H1 (cell line): Measurements from ENCODE around the gene VGF. TPM values are rescaled to one million over a fixed set of nuclear protein-coding genes. Genes with fewer than 3 reads are reported as not detected.

Source experiments
- CTCF ChIA-PET: fragments of 300-600 bp; sonication (Branson Sonifier 250); formaldehyde crosslinking; loops from one replicate; lab custom pipeline; 2021; ENCODE audit not compliant: partially characterized antibody; lab: Charles Lee
- POLR2A ChIA-PET: fragments of 300-600 bp; sonication (Branson Sonifier 250); formaldehyde crosslinking; loops from one replicate; lab custom pipeline; 2021; ENCODE audit warnings: inconsistent platforms; ENCODE audit not compliant: partially characterized antibody; lab: Charles Lee
- DNase-seq, 2 experiments: peaks; one replicate each; pipeline versions ENCODE4 v3.0.0 to v3.0.0-alpha.2; 2010 to 2022; ENCODE audit warnings: low spot score in 2 of 2, low read depth in 1 of 2, mixed read lengths in 1 of 2
- FAIRE-seq: peaks from 2 replicates; lab custom pipeline; 2011; peaks lifted over from hg19 to GRCh38; lab: Jason Lieb, UNC
- H2AFZ ChIP-seq: 2 replicates; pipeline ENCODE4 v1.8.1; 2012; ENCODE audit warnings: low read length, inconsistent platforms
- H2AK5ac ChIP-seq: 2 replicates; pipeline ENCODE4 v1.6.1; 2013; ENCODE audit warnings: low read depth, low read length
- H2BK120ac ChIP-seq: replicated peaks from 2 replicates; pipeline ENCODE3; 2013; ENCODE audit warnings: low read depth, low read length, inconsistent platforms
- H2BK12ac ChIP-seq: 2 replicates; pipeline ENCODE4 v1.6.1; 2013; ENCODE audit warnings: low read depth, low read length
- H2BK15ac ChIP-seq: 2 replicates; pipeline ENCODE4 v1.6.1; 2013; ENCODE audit warnings: low read length
- H2BK20ac ChIP-seq: 2 replicates; pipeline ENCODE4 v1.6.1; 2013; ENCODE audit warnings: low read length
- H2BK5ac ChIP-seq: 2 replicates; pipeline ENCODE4 v1.6.1; 2013; ENCODE audit warnings: low read depth, low read length
- H3K14ac ChIP-seq: 2 replicates; pipeline ENCODE4 v1.6.1; 2013; ENCODE audit warnings: inconsistent platforms; ENCODE audit not compliant: insufficient read length
- H3K18ac ChIP-seq: 2 replicates; pipeline ENCODE4 v1.6.1; 2013; ENCODE audit warnings: low read length; ENCODE audit errors: extremely low read depth
- H3K23ac ChIP-seq: 2 replicates; pipeline ENCODE4 v1.6.1; 2013; ENCODE audit warnings: inconsistent platforms; ENCODE audit not compliant: insufficient read length
- H3K23me2 ChIP-seq: 2 replicates; pipeline ENCODE4 v1.6.1; 2013; ENCODE audit warnings: low read depth, low read length
- H3K27ac ChIP-seq: 2 replicates; pipeline ENCODE4 v1.6.1; 2011; ENCODE audit warnings: low read depth, low read length, inconsistent platforms
- H3K27me3 ChIP-seq, 4 experiments: replicated peaks in 1 of 4; 1 replicate in 1 of 4; 2 replicates in 3 of 4; pipeline versions ENCODE4 v1.6.1 to v1.8.1; 2011 to 2013; ENCODE audit warnings: low read length in 3 of 4, mild to moderate bottlenecking in 3 of 4, inconsistent platforms in 2 of 4, mixed read lengths in 2 of 4, moderate library complexity in 1 of 4; ENCODE audit not compliant: control insufficient read depth in 3 of 4, insufficient read depth in 3 of 4; ENCODE audit errors: extremely low read depth in 1 of 4
- H3K36me3 ChIP-seq, 4 experiments: 2 replicates each; pipeline versions ENCODE4 v1.6.1 to v1.8.1; 2011 to 2013; ENCODE audit warnings: mild to moderate bottlenecking in 4 of 4, low read length in 3 of 4, moderate library complexity in 2 of 4, control low read depth in 1 of 4, inconsistent platforms in 1 of 4; ENCODE audit not compliant: insufficient read depth in 4 of 4, control insufficient read depth in 2 of 4
- H3K4ac ChIP-seq: replicated peaks from 2 replicates; pipeline ENCODE3; 2013; ENCODE audit warnings: low read length, low read depth, mixed read lengths, inconsistent platforms; ENCODE audit not compliant: insufficient read length
- H3K4me1 ChIP-seq, 4 experiments: replicated peaks in 1 of 4; 1 replicate in 1 of 4; 2 replicates in 3 of 4; pipeline versions ENCODE4 v1.6.1 to v1.8.1; 2011 to 2013; ENCODE audit warnings: low read length in 3 of 4, inconsistent platforms in 2 of 4, mixed read lengths in 1 of 4; ENCODE audit not compliant: insufficient read depth in 4 of 4, control insufficient read depth in 3 of 4
- H3K4me2 ChIP-seq, 2 experiments: 2 replicates each; pipeline versions ENCODE4 v1.6.1 to v1.8.1; 2011 to 2013; ENCODE audit warnings: low read depth in 2 of 2, low read length in 2 of 2, control low read depth in 1 of 2, inconsistent platforms in 1 of 2, mild to moderate bottlenecking in 1 of 2; ENCODE audit not compliant: insufficient read depth in 1 of 2
- H3K4me3 ChIP-seq, 4 experiments: fragments of 200-600, 300-600 bp in 1 of 4; sonication (generic), shearing (Covaris generic), sonication (Bioruptor Twin) in 1 of 4; 2 replicates each; pipeline versions ENCODE4 v1.5.1 to v1.8.1; 2011 to 2016; ENCODE audit warnings: low read length in 4 of 4, low read depth in 3 of 4, control low read depth in 2 of 4, inconsistent platforms in 2 of 4, mild to moderate bottlenecking in 2 of 4, mixed read lengths in 1 of 4, moderate library complexity in 1 of 4; ENCODE audit not compliant: insufficient read depth in 2 of 4; ENCODE audit errors: extremely low read depth in 1 of 4
- H3K56ac ChIP-seq: replicated peaks from 2 replicates; pipeline ENCODE3; 2013; ENCODE audit warnings: low read depth, mild to moderate bottlenecking, mixed read lengths, low read length, inconsistent platforms; ENCODE audit not compliant: insufficient read length
- H3K79me1 ChIP-seq: 2 replicates; pipeline ENCODE4 v1.6.1; 2013; ENCODE audit warnings: low read depth, low read length, control low read depth
- H3K79me2 ChIP-seq, 2 experiments: 2 replicates each; pipeline versions ENCODE4 v1.6.1 to v1.8.1; 2012 to 2013; ENCODE audit warnings: low read length in 2 of 2, mild to moderate bottlenecking in 2 of 2, inconsistent platforms in 1 of 2; ENCODE audit not compliant: insufficient read depth in 2 of 2, control insufficient read depth in 1 of 2
- H3K9ac ChIP-seq, 4 experiments: replicated peaks in 1 of 4; 1 replicate in 1 of 4; 2 replicates in 3 of 4; pipeline versions ENCODE4 v1.6.1 to v1.8.1; 2011 to 2013; ENCODE audit warnings: low read depth in 3 of 4, low read length in 3 of 4, control low read depth in 2 of 4, mild to moderate bottlenecking in 2 of 4, moderate library complexity in 2 of 4, inconsistent platforms in 1 of 4; ENCODE audit errors: extremely low read depth in 1 of 4
- H3K9me3 ChIP-seq, 2 experiments: 2 replicates each; pipeline versions ENCODE4 v1.6.1 to v1.8.1; 2012 to 2013; ENCODE audit warnings: mild to moderate bottlenecking in 2 of 2, moderate library complexity in 2 of 2, control low read depth in 1 of 2, inconsistent platforms in 1 of 2, low read depth in 1 of 2, low read length in 1 of 2, mixed read lengths in 1 of 2; ENCODE audit not compliant: insufficient read depth in 2 of 2
- H4K20me1 ChIP-seq, 2 experiments: replicated peaks in 1 of 2; 2 replicates each; pipeline versions ENCODE3 to v1.8.1; 2011 to 2013; ENCODE audit warnings: inconsistent platforms in 2 of 2, low read length in 2 of 2, mild to moderate bottlenecking in 1 of 2; ENCODE audit not compliant: insufficient read depth in 2 of 2, control insufficient read depth in 1 of 2
- H4K5ac ChIP-seq: 2 replicates; pipeline ENCODE4 v1.6.1; 2013; ENCODE audit warnings: low read length, low read depth, mixed read lengths, inconsistent platforms; ENCODE audit not compliant: insufficient read length
- H4K8ac ChIP-seq: 2 replicates; pipeline ENCODE4 v1.8.0; 2013; ENCODE audit warnings: mild to moderate bottlenecking, moderate library complexity, low read length, inconsistent platforms; ENCODE audit not compliant: insufficient read depth; ENCODE audit errors: extremely low read depth
- H4K91ac ChIP-seq: replicated peaks from 2 replicates; pipeline ENCODE3; 2013; ENCODE audit warnings: low read length, mixed read lengths, inconsistent platforms; ENCODE audit not compliant: insufficient read length
- RFX5 ChIP-seq: IDR thresholded peaks from 2 replicates; pipeline ENCODE4 v1.6.1; 2011; ENCODE audit warnings: low read depth, low read length, improper control_type of control experiment, borderline replicate concordance
- WGBS, 2 experiments: shearing (Covaris generic) in 1 of 2; methylation state at CpG; one replicate each; pipeline versions ENCODE4 v1.1.6 to v1.1.7; 2013 to 2015; ENCODE audit warnings: low lambda C conversion rate in 2 of 2, mixed read lengths in 2 of 2, inconsistent platforms in 1 of 2, low coverage in 1 of 2, missing lambda C conversion rate in 1 of 2; ENCODE audit not compliant: insufficient replicate concordance in 2 of 2, insufficient coverage in 1 of 2, insufficient read length in 1 of 2; ENCODE audit errors: extremely low coverage in 1 of 2, missing lambda C conversion rate in 1 of 2; 5-methylcytosine and 5-hydroxymethylcytosine counted together
- polyA plus RNA-seq, 7 experiments: library from polyadenylated mRNA; depleted of rRNA in 3 of 7; stranded (reverse) in 5 of 7; unstranded in 2 of 7; fragments of >200 nt in 5 of 7; fragments of 200-250 nt in 2 of 7; gene quantifications; 1 replicate in 5 of 7; 2 replicates in 1 of 7; 4 replicates in 1 of 7; pipeline versions ENCODE4 v1.2.1 to v1.2.3, GENCODE V29; 2011 to 2013; ENCODE audit warnings: missing spikeins in 2 of 7, mixed read lengths in 2 of 7
- total RNA-seq: library from RNA; stranded (reverse); fragmentation: NEBNext Ultra II Directional; extraction: Animal tissue kit (Norgen Biotek cat#: 25700); gene quantifications from 2 replicates; pipeline ENCODE4 v1.2.1, GENCODE V29; 2021

VGF gene
- total and polyA plus RNA-seq, 2 of the 8 experiments (the other 6 are each of a cell fraction or from before 2014, with no cell fraction given) = 1.6 to 7.0 TPM

- Histone ChIP-seq H3K18ac (peak overlapping the region; percentile 49), H3K9ac (no peak overlapping the region), H3K79me2 (no peaks in the 10 kb centered on the region), H4K91ac (no peak overlapping the region), H3K79me1 (no peaks in the 10 kb centered on the region), H2BK20ac (peak overlapping the region; percentile 44; the same call in 1 of the 2 replicates), H3K23me2 (peaks cover 39% of the 10 kb centered on the region), H2AK5ac (0 out of 2 replicates have a peak overlapping the region, but pooled peaks have one; percentile 79), H2BK5ac (peak overlapping the region; percentile 41; the same call in 1 of the 2 replicates), H3K4me3 (peak overlapping the region in 3 of 4 experiments; percentile 30 to 63 (median 44); a peak in 6 of 8 replicates), H3K4me1 (peaks cover 11 to 82% (median 54%) of the 10 kb centered on the region in 4 experiments), H3K27ac (no peak overlapping the region), H3K23ac (no peak overlapping the region), H3K9me3 (no peaks in the 10 kb centered on the region), H3K27me3 (peaks cover 55 to 93% (median 82%) of the 10 kb centered on the region in 4 experiments), H2BK120ac (no peak overlapping the region), H4K8ac (no peak overlapping the region), H3K14ac (no peak overlapping the region), H2BK12ac (peak overlapping the region; percentile 99), H2BK15ac (peak overlapping the region; percentile 46; the same call in 1 of the 2 replicates), H4K20me1 (peaks cover 7 to 16% of the 10 kb centered on the region in 2 experiments), H3K4ac (no peak overlapping the region), H4K5ac (no peak overlapping the region), H3K4me2 (peak overlapping the region; percentile 44 to 90), H2AFZ (peak overlapping the region; percentile 36; the same call in 1 of the 2 replicates), H3K56ac (no peak overlapping the region), H3K36me3 (no peaks in the 10 kb centered on the region)
- POLR2A ChIA-PET = interaction anchor here (0.9 to 2.6 kb wide), 4 partner anchors 11 to 70 kb away, joined by 3 to 20 read pairs (median 4); no protein-coding TSS in a partner anchor
- peak in 1 of 2 experiments; percentile 53 for DNase-seq
- WGBS, 2 experiments = 0% methylated on average over 14 of the region's 18 CpGs; no CpG with 5 or more reads in 1 of the 2 experiments
- CTCF ChIA-PET = interaction anchor here (0.7 to 5.7 kb wide), 15 partner anchors 8 to 31 kb away, joined by 3 to 46 read pairs (median 6); partner anchors contain the start of gene NAT16
- no peak for FAIRE-seq
- TF ChIP-seq RFX5 = no peak
Observed at GRCh38 chr7:101169110-101169837, 3.9 kb upstream of the VGF start.
